Measurements from ENCODE around the gene RNASEL.
A peak's percentile ranks its signal among the peaks of the same experiment; 100 is the strongest.

Gene RNASEL

DNA sequence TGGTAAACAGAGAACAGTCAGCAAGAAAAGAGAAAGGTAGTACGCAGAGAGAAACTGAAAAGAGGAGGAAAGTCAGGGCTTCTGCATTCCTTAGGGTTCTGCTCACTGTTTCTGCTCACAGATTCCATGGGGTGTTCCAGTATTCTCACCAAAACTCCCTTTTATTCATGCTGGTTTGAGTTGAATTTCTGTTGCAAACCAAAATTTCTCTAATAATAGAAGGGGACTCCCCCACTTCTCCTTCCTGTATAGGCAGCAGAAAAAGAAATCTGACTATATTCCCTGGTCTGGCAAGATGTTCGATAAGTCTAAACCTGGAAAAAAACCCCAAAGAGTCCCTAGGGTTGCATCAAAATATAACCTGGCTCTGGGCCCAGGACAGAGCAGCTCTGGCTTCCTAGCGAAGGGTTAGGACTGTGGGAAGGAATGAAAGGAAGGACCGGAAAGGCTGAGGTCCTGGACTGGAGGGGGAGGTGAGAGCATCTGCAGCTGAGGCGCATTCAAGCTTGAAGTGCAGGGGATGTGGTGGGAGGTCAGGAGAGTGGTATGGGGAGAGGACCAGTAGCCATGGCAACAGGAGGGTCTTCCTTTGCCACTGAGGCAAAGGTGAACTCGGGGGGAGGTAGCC lies 34.0 kb upstream of the RNASEL start:
- H3K4me3 ChIP-seq (ENCODE audit: low read depth, low read length), result no peak overlapping the region
- TF ChIP-seq CTCF (IDR thresholded peaks at IDR 0.05; ENCODE audit: low read depth, low read length), result no peak
- DNase-seq (ENCODE audit: low read depth, low spot score), result no peak
- in situ Hi-C loops (cut with HindIII; ENCODE audit: low sequenced_read_pairs), result no loop called here

DNA sequence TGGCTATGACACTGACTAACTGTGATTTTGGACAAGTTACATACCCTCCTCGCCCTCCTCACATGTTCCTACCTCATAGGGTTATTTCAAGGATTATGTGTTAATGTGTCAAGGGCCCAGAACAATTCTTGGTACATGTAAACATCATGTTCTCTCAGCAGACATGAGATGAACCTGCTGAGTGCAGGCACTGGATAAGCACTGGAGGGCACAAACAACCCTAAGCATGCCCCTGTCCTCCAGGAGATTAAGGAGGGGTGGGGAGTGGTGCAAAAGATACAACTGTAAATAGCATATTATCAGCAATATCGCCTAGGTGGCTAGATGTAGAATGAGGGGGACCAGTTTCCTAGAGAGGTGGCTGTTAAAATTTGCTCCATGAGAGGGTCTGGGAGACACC lies 32.9 kb upstream of the RNASEL start:
- in situ Hi-C loops (cut with HindIII; ENCODE audit: low sequenced_read_pairs), result no loop called here
- no peak overlapping the region for H3K4me3 ChIP-seq (ENCODE audit: low read depth, low read length)
- no peak for DNase-seq (ENCODE audit: low read depth, low spot score)
- TF ChIP-seq CTCF (IDR thresholded peaks at IDR 0.05; ENCODE audit: low read depth, low read length), result no peak

DNA sequence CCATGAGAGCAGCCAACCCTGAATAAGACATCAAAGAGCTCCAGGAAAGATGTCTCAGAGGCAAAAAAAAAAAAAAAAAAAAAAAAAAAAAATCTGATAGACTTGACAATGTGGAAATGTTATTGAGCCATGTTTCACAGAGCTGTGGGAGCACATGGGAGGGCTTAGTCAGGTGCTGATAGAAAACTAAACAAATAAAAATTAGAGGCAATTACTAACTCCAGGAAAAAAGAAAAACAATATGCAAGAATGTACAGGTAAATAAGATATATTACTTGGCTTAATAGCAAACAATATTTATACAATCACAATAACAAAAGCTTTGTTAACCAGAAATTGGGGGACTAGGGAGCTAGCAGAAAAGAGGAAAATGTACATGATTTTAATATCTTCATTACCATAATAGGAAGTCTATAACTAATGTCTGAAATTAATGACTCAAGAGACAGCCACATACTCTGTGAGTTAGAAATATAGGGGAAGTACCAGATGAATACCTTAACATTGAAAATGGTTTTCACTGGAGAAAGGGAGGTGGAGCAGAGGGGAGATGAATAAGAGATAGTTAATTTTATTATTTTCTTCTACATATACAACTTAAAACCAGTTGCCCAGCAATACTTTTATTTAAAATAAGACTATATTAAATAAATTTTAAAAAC lies 32.0 kb upstream of the RNASEL start:
- TF ChIP-seq CTCF (IDR thresholded peaks at IDR 0.05; ENCODE audit: low read depth, low read length), result no peak
- no peak overlapping the region for H3K4me3 ChIP-seq (ENCODE audit: low read depth, low read length)
- in situ Hi-C loops (cut with HindIII; ENCODE audit: low sequenced_read_pairs), result no loop called here
- DNase-seq (ENCODE audit: low read depth, low spot score), result no peak

GRCh38 chr1:182617734-182618351 lies 28.8 kb upstream of the RNASEL start:
- H3K4me3 ChIP-seq (ENCODE audit: low read depth, low read length), result no peak overlapping the region
- in situ Hi-C loops (cut with HindIII; ENCODE audit: low sequenced_read_pairs), result no loop called here
- no peak for TF ChIP-seq CTCF (IDR thresholded peaks at IDR 0.05; ENCODE audit: low read depth, low read length)
- peak; percentile 75 for DNase-seq (ENCODE audit: low read depth, low spot score)

DNA sequence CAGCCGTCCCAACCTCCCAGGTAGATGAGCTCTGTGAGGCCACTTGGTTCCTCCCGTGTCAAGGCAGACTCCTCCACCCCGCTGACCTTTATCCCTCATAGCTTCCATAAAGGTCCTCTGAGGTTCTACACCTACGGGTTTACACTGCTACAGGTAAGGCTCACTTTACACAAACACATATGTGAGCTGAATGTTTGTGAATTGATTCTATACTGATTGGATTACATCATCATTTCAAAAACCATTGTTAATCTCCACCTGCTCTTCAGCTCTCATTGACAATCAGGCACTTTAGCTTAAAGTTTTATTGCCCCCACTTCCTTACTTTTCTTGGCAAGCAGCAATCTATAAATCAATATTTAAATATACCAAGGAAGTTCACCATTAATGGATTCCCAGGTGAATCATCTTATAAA lies 28.0 kb upstream of the RNASEL start:
- no peak for TF ChIP-seq CTCF (IDR thresholded peaks at IDR 0.05; ENCODE audit: low read depth, low read length)
- H3K4me3 ChIP-seq (ENCODE audit: low read depth, low read length), result no peak overlapping the region
- in situ Hi-C loops (cut with HindIII; ENCODE audit: low sequenced_read_pairs), result no loop called here
- no peak for DNase-seq (ENCODE audit: low read depth, low spot score)

GRCh38 chr1:182616130-182617013 lies 27.3 kb upstream of the RNASEL start:
- in situ Hi-C loops (cut with HindIII; ENCODE audit: low sequenced_read_pairs), result no loop called here
- DNase-seq (ENCODE audit: low read depth, low spot score), result peak; percentile 95
- TF ChIP-seq CTCF (IDR thresholded peaks at IDR 0.05; ENCODE audit: low read depth, low read length), result no peak
- no peak overlapping the region for H3K4me3 ChIP-seq (ENCODE audit: low read depth, low read length)

All from astrocyte of the spinal cord (primary cell).